Ovary (tissue), 3 donors: ENCODE results near the gene HSFX2.
"Not testable (repeated sequence)": the region's sequence is repeated elsewhere in the genome, so short reads cannot be mapped to it uniquely, and the experiment has no call there.

Experiments
- CTCF ChIP-seq, 3 donors: fragments of 450-650 bp in 2 of 3; fragments of 200-600 bp in 1 of 3; IDR thresholded peaks; one replicate each; pipeline versions ENCODE4 v1.5.1 to v1.8.0; 2016 to 2022; ENCODE audit warnings: antibody characterized with exemption in 3 of 3, mild to moderate bottlenecking in 1 of 3
- EP300 ChIP-seq: sonication (generic); formaldehyde crosslinking; IDR thresholded peaks from one replicate; pipeline ENCODE4 v1.6.1; 2017; ENCODE audit warnings: antibody characterized with exemption
- POLR2A ChIP-seq: fragments of 450-650 bp; IDR thresholded peaks from one replicate; pipeline ENCODE4 v1.6.1; 2017; ENCODE audit warnings: antibody characterized with exemption, mild to moderate bottlenecking, moderate library complexity
- donor health status: DM: no; HTN: no; CAD: no.

GRCh38 chrX:149545545-149546543, 49.3 kb downstream of the HSFX2 start:
- not testable (repeated sequence) for TF ChIP-seq CTCF (IDR thresholded peaks at IDR 0.05); POLR2A; EP300
